Astrocyte (in vitro differentiated cells and primary cell): ENCODE measurements around the gene PLPPR2.

ENCODE experiments used
- CTCF ChIP-seq: IDR thresholded peaks from 2 replicates; pipeline ENCODE4 v1.5.1; 2011; ENCODE audit warnings: low read depth, mild to moderate bottlenecking, inconsistent platforms, low read length, moderate library complexity; ENCODE audit not compliant: insufficient read depth
- EZH2 ChIP-seq: IDR thresholded peaks from 2 replicates; pipeline ENCODE4 v1.6.1; 2012; ENCODE audit warnings: mild to moderate bottlenecking, low read length, inconsistent platforms; ENCODE audit not compliant: insufficient read depth

GRCh38 chr19:11361037-11361770 lies 6.0 kb downstream of the PLPPR2 start:
- TF ChIP-seq EZH2 (no peak), CTCF (no peak)
